GM19351 (cell line): ENCODE data around the gene PADI1.

Source experiments
- ATAC-seq: cut with Tn5 transposase; IDR thresholded peaks from one replicate; pipeline ENCODE4 v1.9.1; 2021; ENCODE audit warnings: mild to moderate bottlenecking, moderate library complexity; ENCODE audit not compliant: unreplicated experiment

PADI1 gene

GRCh38 chr1:17196496-17197185 is 8.3 kb upstream of the PADI1 start:
- ATAC-seq: no peak

- ATAC-seq: no peak
Observed at GRCh38 chr1:17197696-17198095, 7.2 kb upstream of the PADI1 start.

DNA sequence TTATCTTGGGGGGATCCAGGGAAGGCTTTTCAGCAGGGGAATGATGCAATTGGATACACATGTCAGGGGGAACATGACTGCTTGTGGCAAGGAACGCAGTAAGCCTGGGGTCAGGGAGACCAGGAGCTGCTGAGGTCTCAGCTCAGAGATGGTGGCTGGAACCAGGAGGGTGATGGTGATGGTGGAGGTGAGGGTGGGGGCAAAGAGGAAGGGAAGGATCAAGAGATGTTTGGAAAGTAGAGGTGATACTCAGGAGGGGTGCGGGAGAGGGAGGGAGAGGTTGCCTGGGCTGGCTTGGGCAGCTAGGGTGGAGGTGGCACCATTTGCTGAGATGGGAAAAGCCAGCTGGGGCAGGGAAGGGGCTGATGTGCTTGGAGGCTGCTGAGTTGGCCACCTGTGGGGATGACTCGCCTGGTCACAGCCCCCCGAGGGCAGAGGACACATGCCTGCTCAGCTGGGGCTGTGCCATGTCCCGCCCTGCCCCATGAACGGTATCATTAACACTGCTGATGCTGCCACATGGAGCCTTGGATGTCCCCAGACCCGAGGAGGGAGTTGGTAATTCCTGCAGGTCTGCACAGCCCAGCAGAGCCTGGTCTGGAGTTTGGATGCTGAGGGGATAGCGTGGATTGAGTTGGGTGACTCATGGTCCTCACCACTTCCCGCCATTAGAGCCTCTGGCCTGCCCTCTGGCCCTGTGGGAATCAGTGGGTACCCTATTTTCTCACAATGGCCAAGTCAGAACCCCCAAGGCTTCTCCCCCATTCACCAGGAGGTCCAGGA is 6.3 kb upstream of the PADI1 start:
- no peak for ATAC-seq

DNA sequence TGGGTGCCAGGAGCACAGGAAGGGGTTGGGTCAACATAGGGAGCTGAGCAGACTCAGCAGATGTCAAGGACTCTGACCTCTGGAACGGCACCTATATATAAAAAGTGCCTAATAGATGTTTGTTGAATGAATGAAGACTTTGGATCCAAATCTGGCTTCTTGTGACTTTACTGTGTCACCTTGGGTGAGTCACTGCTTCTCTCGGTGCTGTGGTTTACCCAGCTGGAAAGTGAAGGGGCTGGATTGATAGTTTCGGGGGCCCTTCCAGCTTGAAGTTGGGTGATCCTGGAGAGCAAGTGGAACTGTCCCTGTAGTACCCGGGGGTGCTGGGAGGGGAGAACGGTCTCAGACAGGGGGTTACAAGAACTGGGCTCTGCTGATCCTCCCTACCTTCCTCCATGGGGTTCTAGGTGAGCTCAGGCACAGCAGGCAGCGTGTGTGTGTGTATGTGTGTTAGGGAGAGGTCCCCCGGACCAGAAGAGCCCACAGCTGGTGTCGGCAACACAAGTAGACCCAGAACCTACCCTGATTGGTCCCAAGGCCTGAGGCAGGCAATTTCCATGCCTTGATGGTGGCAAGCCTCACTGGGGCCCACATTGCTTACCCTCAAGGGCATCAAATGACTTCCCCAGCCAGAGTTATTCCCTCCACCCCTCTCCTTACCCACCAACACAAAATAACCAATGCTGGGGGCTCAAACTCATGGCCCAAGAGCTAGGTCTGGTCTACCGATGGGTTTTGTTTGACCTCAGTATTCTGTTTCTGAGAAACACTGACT is 5.5 kb upstream of the PADI1 start:
- no peak for ATAC-seq

- ATAC-seq: no peak
Observed at GRCh38 chr1:17200246-17200645, 4.7 kb upstream of the PADI1 start.

- ATAC-seq: no peak
Observed at GRCh38 chr1:17200756-17201155, 4.2 kb upstream of the PADI1 start.

DNA sequence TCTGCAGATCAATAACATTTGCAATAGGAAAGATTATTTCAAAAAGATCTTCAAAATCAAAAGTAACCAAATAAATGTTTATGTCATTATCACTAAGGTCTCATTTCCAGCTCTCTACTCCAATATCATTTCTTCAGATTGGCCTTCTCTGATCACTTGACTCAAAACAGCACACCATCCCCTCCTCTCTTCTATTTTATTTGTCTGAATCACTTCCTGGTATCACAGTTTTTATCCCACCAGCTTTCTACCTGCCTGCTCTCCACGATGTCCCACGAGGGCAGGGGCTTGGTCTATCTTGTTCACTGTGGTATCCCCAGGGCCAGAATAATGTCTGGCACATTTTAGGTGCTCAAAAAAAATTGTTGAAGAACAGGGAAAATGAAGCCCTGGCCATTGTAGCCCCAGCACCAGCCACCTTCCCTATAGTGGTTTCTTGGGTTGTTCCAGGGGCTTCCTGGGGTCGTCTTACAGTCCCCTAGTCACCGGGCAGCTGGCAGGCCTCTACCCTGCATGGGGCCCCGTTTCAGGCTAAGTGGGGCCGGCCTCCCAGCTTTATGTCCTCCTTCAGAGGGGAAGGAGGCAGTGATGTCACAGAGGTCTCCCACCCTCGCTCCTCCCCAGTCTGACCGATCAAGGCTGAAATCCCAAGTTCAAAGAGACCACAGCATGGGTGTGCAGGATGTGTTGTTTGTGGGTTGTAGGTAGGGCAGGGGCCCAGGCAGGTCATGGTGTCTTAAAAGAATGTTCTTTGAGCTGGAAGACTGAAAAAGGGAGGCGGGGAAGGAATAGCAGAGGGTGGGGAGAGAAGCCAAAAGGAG is 3.5 kb upstream of the PADI1 start:
- ATAC-seq: no peak

DNA sequence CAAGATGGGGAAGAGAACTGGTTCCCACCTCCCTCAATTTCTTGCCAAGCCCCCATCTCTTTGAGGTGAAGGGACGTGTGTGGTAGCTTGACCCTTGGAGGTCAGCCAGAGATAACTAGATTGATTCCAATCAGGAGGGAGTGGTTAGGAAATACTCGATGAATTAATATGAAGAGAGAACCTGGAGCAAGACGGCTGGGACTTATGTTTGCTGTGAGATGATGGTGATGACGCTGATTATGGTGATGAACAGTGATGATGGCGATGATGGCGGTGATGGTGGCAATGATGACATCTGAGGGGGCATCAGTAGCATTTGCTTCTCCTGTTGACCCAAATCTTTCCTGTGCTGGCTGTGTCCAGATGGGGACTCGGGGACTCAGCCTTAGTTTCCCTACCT is 724 bp downstream of the PADI1 start:
- no peak for ATAC-seq

GRCh38 chr1:17206196-17206595 is 1.3 kb downstream of the PADI1 start:
- no peak for ATAC-seq

- peak; percentile 70 for ATAC-seq
Observed at GRCh38 chr1:17207046-17207445, 2.1 kb downstream of the PADI1 start.

DNA sequence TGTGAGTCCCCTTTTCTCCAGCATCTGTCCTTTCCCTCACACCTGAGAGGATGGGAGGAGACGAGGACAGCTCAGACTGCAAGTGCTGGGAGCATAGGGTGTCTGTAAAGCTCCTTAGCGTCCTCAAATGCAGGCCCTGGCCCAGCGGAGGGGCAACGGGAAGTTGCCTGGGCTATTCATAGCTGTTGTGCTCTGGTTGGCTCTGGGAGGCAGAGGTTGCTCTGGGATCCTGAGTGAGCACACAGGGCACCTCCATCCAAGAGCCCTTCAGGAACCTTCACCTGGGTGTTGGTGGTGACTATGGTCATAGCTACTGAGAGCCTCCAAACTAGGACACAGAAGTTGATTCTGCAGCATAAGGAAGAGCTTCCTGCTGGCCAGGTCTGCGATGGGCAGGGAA is 2.6 kb downstream of the PADI1 start:
- peak; percentile 27 for ATAC-seq

DNA sequence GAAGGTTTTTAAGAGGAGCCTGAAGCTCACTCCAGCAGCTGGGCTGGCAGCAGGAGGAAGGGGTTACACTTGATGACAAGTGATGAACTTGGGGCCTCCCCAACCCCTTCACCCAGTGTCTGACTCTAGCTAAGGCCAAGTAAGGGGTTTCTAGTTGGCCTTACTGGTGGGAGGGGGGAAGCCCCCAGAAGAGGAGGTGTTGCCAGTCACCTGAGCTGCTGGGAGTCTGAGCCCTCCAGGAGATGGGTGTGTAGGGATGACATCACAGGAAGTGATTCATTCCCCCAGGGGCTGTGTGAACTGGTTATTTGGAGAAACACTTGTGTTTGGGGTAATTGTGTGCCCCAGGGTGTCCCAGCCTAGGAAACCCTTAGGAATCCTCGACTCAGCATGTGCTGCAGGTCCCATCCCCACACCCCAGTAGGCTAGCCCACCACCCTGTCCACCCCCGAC is 3.1 kb downstream of the PADI1 start:
- peak; percentile 66 for ATAC-seq

GRCh38 chr1:17208546-17208945 is 3.6 kb downstream of the PADI1 start:
- no peak for ATAC-seq

GRCh38 chr1:17209430-17209829 is 4.5 kb downstream of the PADI1 start:
- ATAC-seq: no peak

- no peak for ATAC-seq
Observed at GRCh38 chr1:17210176-17210575, 5.2 kb downstream of the PADI1 start.

DNA sequence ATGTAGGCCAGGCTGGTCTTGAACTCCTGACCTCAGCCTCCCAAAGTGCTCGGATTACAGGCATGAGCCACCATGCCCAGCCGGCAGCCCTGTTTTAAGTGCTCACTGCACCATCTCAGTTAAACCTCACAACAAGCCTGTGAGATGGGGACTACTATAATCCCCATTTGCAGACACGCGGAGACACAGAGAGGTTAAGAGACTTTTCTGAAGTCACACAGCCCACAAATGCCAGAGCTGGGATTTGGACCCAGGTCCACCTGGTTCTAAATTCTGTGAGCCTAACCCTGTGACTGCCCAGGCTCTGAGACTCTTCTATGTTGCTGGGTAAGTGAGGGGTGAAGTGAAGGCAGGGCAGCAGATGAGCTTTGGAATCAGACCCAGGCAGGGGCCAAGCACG is 6.4 kb downstream of the PADI1 start:
- ATAC-seq: no peak

GRCh38 chr1:17212009-17212408 is 7.1 kb downstream of the PADI1 start:
- no peak for ATAC-seq

GRCh38 chr1:17212487-17213121 is 7.7 kb downstream of the PADI1 start:
- no peak for ATAC-seq

- ATAC-seq: no peak
Observed at GRCh38 chr1:17213148-17213781, 8.3 kb downstream of the PADI1 start.

DNA sequence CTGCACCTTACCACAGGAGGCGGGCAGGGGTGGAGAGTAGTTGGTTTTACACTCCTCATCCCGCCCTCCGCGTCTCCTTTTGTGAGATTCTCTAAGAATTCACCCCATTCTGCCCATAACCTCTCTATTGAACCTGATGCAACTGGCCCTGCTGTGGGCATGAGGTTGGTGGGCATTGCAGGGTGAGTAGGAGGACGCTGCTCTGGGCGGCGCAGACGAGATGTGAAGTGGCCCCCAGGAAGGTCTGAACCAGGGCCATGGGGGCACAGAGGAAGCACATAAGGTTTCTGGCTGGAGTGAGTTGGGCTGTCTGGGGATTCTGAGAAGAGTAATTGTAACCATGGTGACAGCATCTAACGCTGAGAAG is 8.8 kb downstream of the PADI1 start:
- no peak for ATAC-seq
